HepG2 (cell line): ENCODE measurements around the gene SERPIND1. TPM values are rescaled to one million over a fixed set of nuclear protein-coding genes. Genes with fewer than 3 reads are reported as not detected.

Experiments
- BHLHE40 ChIP-seq: IDR thresholded peaks from 2 replicates; pipeline ENCODE4 v1.6.1; 2011; ENCODE audit warnings: low read length, improper control_type of control experiment
- CBFB ChIP-seq: sonication (generic); formaldehyde crosslinking; IDR thresholded peaks from 2 replicates; pipeline ENCODE4 v1.4.0; 2020; ENCODE audit warnings: missing genetic modification reagents
- ETV5 ChIP-seq: IDR thresholded peaks from 2 replicates; pipeline ENCODE4 v1.6.1; 2018; ENCODE audit warnings: missing biosample characterization, missing genetic modification reagents, inconsistent platforms, borderline replicate concordance
- ETV6 ChIP-seq: sonication (generic); formaldehyde crosslinking; conservative IDR thresholded peaks from 2 replicates; pipeline ENCODE4 v1.4.0; 2020; ENCODE audit warnings: missing genetic modification reagents
- GZF1 ChIP-seq: sonication (generic); formaldehyde crosslinking; IDR thresholded peaks from 2 replicates; pipeline ENCODE4 v1.5.1; 2020; ENCODE audit warnings: mild to moderate bottlenecking, missing genetic modification reagents
- HOXA3 ChIP-seq: sonication (generic); formaldehyde crosslinking; IDR thresholded peaks from 2 replicates; pipeline ENCODE4 v1.5.0; 2020; ENCODE audit warnings: missing genetic modification reagents
- KDM6A ChIP-seq: IDR thresholded peaks from 2 replicates; pipeline ENCODE4 v1.6.1; 2016; ENCODE audit warnings: low read depth
- LCORL ChIP-seq, 2 experiments: fragments of 450-650 bp in 1 of 2; sonication (generic) in 1 of 2; formaldehyde crosslinking in 1 of 2; IDR thresholded peaks; 2 replicates each; pipeline versions ENCODE4 v1.5.0 to v1.6.1; 2017 to 2020; ENCODE audit warnings: antibody characterized with exemption in 1 of 2, missing genetic modification reagents in 1 of 2
- MAF1 ChIP-seq: sonication (generic); formaldehyde crosslinking; IDR thresholded peaks from 2 replicates; pipeline ENCODE4 v1.5.0; 2020; ENCODE audit warnings: missing genetic modification reagents, borderline replicate concordance
- SP4 ChIP-seq: sonication (generic); formaldehyde crosslinking; IDR thresholded peaks from 2 replicates; pipeline ENCODE4 v1.8.1; 2023; ENCODE audit warnings: mild to moderate bottlenecking, missing genetic modification reagents
- SUZ12 ChIP-seq: fragments of 150-350 bp; IDR thresholded peaks from 2 replicates; pipeline ENCODE4 v1.6.1; 2014; ENCODE audit warnings: low read depth, low read length
- TBX3 ChIP-seq: fragments of 450-650 bp; IDR thresholded peaks from 2 replicates; pipeline ENCODE4 v1.6.1; 2017; ENCODE audit warnings: antibody characterized with exemption, mild to moderate bottlenecking, inconsistent platforms, borderline replicate concordance
- TEAD3 ChIP-seq: optimal IDR thresholded peaks from 2 replicates; pipeline ENCODE3; 2016; ENCODE audit warnings: borderline replicate concordance
- ZFP1 ChIP-seq: IDR thresholded peaks from 2 replicates; pipeline ENCODE4 v1.6.1; 2016
- ZNF331 ChIP-seq: sonication (generic); formaldehyde crosslinking; IDR thresholded peaks from 2 replicates; pipeline ENCODE4 v1.4.0; 2020; ENCODE audit warnings: missing genetic modification reagents
- ZNF550 ChIP-seq: sonication (generic); formaldehyde crosslinking; IDR thresholded peaks from 2 replicates; pipeline ENCODE4 v1.4.0; 2020; ENCODE audit warnings: mild to moderate bottlenecking, missing genetic modification reagents, borderline replicate concordance
- ZNF761 ChIP-seq: sonication (generic); formaldehyde crosslinking; conservative IDR thresholded peaks from 2 replicates; pipeline ENCODE4 v1.4.0; 2020; ENCODE audit warnings: mild to moderate bottlenecking, missing genetic modification reagents
- ZNF777 ChIP-seq: sonication (generic); formaldehyde crosslinking; IDR thresholded peaks from 2 replicates; pipeline ENCODE4 v1.4.0; 2020; ENCODE audit warnings: missing genetic modification reagents
- ZNF878 ChIP-seq: sonication (generic); formaldehyde crosslinking; IDR thresholded peaks from 2 replicates; pipeline ENCODE4 v1.8.1; 2023; ENCODE audit warnings: mild to moderate bottlenecking, missing genetic modification reagents, moderate library complexity
- polyA plus RNA-seq, 8 experiments: library from polyadenylated mRNA; depleted of rRNA in 3 of 8; stranded (reverse) in 7 of 8; unstranded in 1 of 8; fragments of >200 nt; fragmentation: Illumina TruSeq in 4 of 8; extraction: Trizol in 4 of 8; gene quantifications; 2 replicates each; pipeline versions ENCODE4 v1.2.1 to v1.2.3, GENCODE V29; 2011 to 2016; ENCODE audit warnings: low read depth in 4 of 8, missing spikeins in 1 of 8, mixed read lengths in 1 of 8; ENCODE audit not compliant: insufficient read depth in 1 of 8
- total RNA-seq, 5 experiments: library from RNA; depleted of rRNA; stranded (reverse); fragments of >200 nt; fragmentation: Illumina TruSeq; extraction: Trizol; gene quantifications; 2 replicates each; pipeline ENCODE4 v1.2.3, GENCODE V29; 2016; ENCODE audit warnings: low read depth in 1 of 5
- TF ChIP-seq, protein P1 (sequence below): sonication (generic); formaldehyde crosslinking; IDR thresholded peaks from 2 replicates; pipeline ENCODE4 v1.4.0; 2020; ENCODE audit warnings: missing genetic modification reagents
- TF ChIP-seq, protein P2 (sequence below): sonication (generic); formaldehyde crosslinking; IDR thresholded peaks from 2 replicates; pipeline ENCODE4 v1.4.0; 2020; ENCODE audit warnings: mild to moderate bottlenecking, missing genetic modification reagents
- TF ChIP-seq, protein P3 (sequence below): IDR thresholded peaks from 2 replicates; pipeline ENCODE4 v1.6.1; 2016; ENCODE audit warnings: low read depth, control low read depth

The SERPIND1 gene
- total and polyA plus RNA-seq, 2 of the 13 experiments (the other 11 are each of a cell fraction or from before 2014, with no cell fraction given) = 111 to 350 TPM

DNA sequence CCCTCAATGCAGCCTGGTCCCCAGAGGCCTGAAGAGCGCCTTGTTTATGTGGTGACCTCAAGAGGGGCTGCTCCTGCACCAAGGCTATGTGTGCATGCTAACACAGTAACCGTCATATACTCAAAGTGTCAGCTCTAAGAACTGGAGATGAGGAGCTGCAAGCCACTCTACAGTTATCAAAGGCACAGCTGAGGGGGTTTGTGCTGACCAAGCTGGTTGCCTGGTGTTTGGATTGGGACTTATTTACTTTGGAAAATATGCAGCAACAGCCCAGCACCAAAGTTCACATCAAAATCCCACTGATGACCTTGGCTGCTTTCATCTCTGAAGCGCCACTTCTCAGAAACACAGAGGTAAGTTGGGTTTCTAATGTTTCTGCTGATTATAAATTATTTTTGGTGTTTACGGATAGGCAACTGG lies at the start of gene SERPIND1 (continued):
- TF ChIP-seq ZNF331 (CRISPR knock-in tag) = peak; percentile 90
- TF ChIP-seq ZNF761 = 0 out of 2 replicates have a peak, but pooled peaks have one; percentile 62
- TF ChIP-seq ZNF878 (CRISPR knock-in tag) = 0 out of 2 replicates have a peak, but pooled peaks have one; percentile 19
- no peak for TF ChIP-seq ZNF550 (CRISPR knock-in tag)
- TF ChIP-seq, protein P1, sequence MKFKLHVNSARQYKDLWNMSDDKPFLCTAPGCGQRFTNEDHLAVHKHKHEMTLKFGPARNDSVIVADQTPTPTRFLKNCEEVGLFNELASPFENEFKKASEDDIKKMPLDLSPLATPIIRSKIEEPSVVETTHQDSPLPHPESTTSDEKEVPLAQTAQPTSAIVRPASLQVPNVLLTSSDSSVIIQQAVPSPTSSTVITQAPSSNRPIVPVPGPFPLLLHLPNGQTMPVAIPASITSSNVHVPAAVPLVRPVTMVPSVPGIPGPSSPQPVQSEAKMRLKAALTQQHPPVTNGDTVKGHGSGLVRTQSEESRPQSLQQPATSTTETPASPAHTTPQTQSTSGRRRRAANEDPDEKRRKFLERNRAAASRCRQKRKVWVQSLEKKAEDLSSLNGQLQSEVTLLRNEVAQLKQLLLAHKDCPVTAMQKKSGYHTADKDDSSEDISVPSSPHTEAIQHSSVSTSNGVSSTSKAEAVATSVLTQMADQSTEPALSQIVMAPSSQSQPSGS = peak; percentile 88; the same call in 1 of the 2 replicates
- TF ChIP-seq ETV5 (CRISPR knock-in tag) = peak; percentile 34; the same call in 1 of the 2 replicates
- peak; percentile 92 for TF ChIP-seq KDM6A (CRISPR knock-in tag)
- no peak for TF ChIP-seq SUZ12
- no peak; the same call in 1 of the 2 replicates for TF ChIP-seq ZFP1 (CRISPR knock-in tag)
- no peak for TF ChIP-seq CBFB (CRISPR knock-in tag)
- TF ChIP-seq HOXA3 (CRISPR knock-in tag) = peak; percentile 71; the same call in 1 of the 2 replicates
- TF ChIP-seq MAF1 (CRISPR knock-in tag) = peak; percentile 66; the same call in 1 of the 2 replicates
- no peak for TF ChIP-seq ZNF777 (CRISPR knock-in tag)
- no peak for TF ChIP-seq SP4
- TF ChIP-seq TBX3 = peak; percentile 47; the same call in 1 of the 2 replicates
- TF ChIP-seq, protein P2, sequence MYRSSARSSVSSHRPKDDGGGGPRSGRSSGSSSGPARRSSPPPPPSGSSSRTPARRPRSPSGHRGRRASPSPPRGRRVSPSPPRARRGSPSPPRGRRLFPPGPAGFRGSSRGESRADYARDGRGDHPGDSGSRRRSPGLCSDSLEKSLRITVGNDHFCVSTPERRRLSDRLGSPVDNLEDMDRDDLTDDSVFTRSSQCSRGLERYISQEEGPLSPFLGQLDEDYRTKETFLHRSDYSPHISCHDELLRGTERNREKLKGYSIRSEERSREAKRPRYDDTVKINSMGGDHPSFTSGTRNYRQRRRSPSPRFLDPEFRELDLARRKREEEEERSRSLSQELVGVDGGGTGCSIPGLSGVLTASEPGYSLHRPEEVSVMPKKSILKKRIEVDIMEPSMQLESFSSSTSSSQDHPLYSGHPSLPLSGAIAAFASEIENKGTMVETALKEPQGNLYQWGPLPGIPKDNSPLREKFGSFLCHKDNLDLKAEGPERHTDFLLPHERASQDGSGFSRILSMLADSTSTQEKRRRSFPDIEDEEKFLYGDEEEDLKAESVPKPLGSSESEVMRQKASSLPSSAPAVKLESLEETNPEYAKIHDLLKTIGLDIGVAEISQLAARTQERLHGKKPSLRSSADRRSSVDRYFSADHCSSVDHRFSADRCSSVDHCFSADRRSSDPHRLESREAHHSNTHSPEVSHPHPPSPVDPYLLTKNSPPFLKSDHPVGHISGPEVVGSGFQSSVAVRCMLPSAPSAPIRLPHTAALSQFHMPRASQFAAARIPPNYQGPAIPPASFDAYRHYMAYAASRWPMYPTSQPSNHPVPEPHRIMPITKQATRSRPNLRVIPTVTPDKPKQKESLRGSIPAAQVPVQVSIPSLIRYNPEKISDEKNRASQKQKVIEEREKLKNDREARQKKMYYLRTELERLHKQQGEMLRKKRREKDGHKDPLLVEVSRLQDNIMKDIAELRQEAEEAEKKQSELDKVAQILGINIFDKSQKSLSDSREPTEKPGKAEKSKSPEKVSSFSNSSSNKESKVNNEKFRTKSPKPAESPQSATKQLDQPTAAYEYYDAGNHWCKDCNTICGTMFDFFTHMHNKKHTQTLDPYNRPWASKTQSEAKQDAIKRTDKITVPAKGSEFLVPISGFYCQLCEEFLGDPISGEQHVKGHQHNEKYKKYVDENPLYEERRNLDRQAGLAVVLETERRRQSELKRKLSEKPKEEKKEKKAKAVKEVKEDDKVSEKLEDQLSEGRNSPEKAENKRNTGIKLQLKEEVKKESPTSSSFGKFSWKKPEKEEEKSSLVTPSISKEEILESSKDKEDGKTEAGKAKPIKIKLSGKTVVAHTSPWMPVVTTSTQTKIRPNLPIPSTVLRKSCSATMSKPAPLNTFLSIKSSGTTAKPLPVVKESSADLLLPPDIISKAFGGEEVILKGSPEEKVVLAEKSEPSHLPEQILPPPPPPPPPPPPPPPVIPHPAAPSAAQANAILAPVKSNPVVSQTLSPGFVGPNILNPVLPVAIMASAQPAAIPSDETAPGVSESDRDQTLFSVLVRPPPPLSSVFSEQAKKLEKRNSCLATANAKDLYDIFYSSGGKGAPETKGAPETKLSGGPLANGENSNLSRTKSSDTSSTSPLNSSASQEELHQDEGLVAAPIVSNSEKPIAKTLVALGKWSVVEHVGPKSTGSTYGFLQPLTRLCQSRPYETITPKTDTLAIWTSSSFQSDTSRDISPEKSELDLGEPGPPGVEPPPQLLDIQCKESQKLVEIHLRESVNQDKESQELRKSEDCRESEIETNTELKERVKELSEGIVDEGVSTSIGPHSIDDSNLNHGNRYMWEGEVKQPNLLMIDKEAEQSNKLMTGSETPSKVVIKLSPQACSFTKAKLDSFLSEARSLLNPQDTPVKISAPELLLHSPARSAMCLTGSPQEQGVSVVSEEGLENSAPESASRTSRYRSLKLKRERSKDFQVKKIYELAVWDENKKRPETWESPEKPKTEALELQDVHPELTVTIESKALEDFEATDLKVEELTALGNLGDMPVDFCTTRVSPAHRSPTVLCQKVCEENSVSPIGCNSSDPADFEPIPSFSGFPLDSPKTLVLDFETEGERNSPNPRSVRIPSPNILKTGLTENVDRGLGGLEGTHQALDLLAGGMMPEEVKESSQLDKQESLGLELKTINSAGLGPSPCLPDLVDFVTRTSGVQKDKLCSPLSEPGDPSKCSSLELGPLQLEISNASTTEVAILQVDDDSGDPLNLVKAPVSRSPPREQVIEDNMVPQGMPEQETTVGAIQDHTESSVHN (CRISPR knock-in tag) = no peak
- no peak for TF ChIP-seq BHLHE40
- TF ChIP-seq GZF1 (CRISPR knock-in tag) = no peak
- TF ChIP-seq ETV6 = no peak
- TF ChIP-seq LCORL (IDR thresholded peaks at IDR 0.05) = peak; percentile 55; the same call in 1 of the 2 replicates
- peak; percentile 85 for TF ChIP-seq LCORL (CRISPR knock-in tag; IDR thresholded peaks at IDR 0.05)
- TF ChIP-seq TEAD3 (CRISPR knock-in tag) = peak; percentile 78
- TF ChIP-seq, protein P3, sequence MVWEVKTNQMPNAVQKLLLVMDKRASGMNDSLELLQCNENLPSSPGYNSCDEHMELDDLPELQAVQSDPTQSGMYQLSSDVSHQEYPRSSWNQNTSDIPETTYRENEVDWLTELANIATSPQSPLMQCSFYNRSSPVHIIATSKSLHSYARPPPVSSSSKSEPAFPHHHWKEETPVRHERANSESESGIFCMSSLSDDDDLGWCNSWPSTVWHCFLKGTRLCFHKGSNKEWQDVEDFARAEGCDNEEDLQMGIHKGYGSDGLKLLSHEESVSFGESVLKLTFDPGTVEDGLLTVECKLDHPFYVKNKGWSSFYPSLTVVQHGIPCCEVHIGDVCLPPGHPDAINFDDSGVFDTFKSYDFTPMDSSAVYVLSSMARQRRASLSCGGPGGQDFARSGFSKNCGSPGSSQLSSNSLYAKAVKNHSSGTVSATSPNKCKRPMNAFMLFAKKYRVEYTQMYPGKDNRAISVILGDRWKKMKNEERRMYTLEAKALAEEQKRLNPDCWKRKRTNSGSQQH = 0 out of 2 replicates have a peak, but pooled peaks have one; percentile 22
